HG03565 (cell line): ENCODE data around the gene E2F6.

ENCODE experiments used
- ATAC-seq: cut with Tn5 transposase; IDR thresholded peaks from one replicate; pipeline ENCODE4 v1.9.1; 2021; ENCODE audit warnings: mild to moderate bottlenecking, moderate library complexity; ENCODE audit not compliant: unreplicated experiment

The E2F6 gene

GRCh38 chr2:11465485-11466306, at the start of gene E2F6:
Gene E2F6 (minus strand): TSS chr2:11466161. CDS start chr2:11465879, 282 bp downstream.
- peak; percentile 63 for ATAC-seq

DNA sequence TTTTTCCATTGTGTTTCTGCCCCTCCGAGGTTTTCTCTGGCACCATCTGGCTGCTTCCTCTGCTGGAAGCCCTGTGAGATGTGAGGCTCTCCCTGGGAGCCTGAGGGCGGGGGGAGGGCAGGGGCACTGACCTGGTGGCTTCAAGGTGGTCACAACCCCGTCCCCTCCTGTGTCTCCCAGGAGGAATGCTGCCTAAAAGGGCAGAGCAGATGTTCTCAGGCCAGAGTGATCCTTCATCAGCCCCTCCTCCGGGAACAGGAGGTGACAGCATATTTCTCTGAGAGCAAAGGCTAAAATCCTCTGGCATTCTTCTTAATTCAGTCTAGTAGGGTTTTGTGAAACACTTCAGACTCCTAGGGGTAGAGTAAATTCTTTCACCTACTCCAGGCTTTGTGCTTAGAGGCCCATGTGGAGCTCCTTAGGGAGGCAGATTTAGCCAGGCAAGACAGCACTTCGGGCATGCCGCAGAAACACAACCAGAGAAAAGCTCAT, 49.6 kb upstream of the E2F6 start:
- ATAC-seq = no peak

DNA sequence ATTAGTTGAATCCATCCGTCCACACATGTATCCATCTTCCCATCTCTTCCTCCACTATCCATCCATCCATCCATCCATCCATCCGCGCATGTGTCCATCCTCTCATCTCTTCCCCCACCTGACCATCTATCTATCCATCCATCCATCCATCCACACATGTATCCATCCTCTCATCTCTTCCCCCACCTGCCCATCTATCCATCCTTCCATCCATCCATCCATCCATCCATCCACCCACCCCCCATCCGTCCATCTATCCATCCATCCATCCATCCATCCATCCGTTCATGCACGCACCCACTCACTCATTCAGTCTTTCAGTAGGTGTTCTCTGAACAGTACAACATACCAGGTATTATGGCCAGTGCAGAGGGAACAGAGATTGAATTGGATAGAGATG, 48.9 kb upstream of the E2F6 start:
- no peak for ATAC-seq

- no peak for ATAC-seq
Measured at GRCh38 chr2:11514081-11514730, 48.2 kb upstream of the E2F6 start.

DNA sequence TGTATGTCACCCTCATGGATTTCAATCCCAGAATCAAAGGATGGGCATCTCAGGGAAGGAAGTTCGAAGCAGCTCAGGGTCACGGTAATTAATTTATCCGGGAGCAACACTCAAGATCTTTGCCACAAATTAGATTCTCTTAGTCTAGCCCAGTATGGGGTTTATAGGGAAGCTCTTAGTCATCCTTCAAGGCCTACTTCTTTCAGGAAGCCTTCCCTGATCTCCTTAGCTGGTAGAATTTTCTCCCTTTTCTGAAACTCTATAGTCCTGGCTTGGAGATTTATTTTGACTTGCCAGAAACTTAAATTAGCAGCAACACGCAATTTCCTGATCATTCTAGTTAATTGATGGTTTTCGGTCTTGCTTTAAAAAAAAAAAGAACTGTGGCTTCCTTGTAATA, 47.4 kb upstream of the E2F6 start:
- ATAC-seq = no peak

- no peak for ATAC-seq
Measured at GRCh38 chr2:11512431-11512830, 46.5 kb upstream of the E2F6 start.

- ATAC-seq = no peak
Measured at GRCh38 chr2:11509657-11510360, 43.8 kb upstream of the E2F6 start.

DNA sequence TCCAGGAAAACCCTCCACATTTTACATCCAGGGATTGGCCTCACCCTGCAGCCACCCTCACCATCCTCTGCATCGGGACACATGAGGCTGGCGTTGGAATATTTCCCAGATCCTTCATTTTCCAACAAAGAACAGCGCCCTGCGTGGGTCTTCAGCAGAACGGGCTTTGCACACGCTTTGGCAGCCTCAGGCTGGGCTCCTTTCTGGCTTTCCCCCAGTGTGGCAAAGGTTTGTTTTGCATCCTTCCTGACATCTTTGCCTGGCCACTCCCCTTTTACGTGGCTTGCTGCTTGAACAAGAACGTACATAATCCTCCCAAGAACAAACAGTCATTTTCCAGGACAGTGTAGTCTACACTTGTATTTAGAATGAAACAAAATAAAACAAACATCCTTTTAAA, 42.3 kb upstream of the E2F6 start:
- ATAC-seq = no peak

DNA sequence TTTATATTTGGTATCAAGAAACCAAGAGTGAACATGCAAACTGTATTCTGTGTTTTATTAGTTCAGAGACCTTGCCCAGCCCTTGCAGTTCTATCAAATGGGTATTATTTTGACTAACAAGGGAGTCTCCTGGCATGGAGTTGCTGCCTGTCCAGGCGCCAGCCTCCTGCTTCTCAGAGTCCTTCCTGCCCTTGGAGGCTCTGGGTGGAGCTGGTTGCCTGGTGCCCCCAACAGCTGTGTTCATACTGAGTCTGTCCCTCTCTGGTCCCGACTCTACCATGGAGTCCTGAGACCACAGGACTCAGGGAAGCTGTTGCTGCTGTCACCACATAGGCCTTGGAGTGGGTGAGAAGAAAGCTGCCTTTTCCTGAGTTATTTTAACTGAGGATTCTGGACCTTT, 41.6 kb upstream of the E2F6 start:
- no peak for ATAC-seq

GRCh38 chr2:11506611-11506969, 40.6 kb upstream of the E2F6 start:
- ATAC-seq = no peak

DNA sequence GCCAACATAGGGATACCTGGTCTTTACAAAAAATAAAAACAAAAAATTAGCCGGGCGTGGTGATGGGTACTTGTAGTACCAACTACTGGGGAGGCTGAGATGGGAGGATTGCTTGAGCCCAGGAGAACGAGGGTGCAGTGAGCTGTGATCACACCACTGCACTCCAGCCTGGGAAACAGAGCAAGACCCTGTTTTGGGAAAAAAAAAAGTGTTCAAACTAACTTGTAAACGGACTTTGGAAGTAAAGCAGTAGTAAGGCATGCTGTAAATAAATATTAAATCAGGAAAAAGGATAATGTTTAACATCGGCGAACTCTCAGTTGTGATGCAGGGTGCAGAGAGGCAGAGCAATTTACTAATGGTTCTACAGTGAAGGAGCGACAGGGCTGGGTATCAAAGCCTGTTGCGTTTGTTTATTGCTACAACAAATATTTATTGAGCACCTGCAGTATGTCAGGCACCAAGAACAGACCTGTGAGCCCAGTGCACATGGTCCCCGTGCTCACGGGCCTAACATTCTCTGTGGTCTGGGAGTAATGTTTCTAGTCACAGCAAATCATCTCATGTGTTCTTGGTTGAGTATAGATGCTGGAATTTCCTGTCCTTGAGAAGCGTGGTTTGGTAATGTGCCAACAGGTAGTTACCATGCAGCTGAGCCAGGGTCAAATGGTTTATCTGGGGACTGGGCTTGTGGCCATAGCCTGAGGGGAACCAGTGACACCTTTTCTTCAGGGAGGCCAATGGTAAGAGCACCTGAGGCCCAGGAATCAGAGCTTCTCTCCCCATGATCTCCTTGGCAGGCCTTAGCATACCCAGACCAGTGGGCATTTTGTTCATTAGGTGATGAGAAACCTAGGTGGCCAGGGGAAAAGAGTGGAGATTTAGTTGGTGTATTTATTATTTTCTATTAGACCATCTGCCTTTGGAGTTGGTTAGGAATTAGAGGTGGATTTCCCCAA, 40.0 kb upstream of the E2F6 start:
- peak; percentile 85 for ATAC-seq

DNA sequence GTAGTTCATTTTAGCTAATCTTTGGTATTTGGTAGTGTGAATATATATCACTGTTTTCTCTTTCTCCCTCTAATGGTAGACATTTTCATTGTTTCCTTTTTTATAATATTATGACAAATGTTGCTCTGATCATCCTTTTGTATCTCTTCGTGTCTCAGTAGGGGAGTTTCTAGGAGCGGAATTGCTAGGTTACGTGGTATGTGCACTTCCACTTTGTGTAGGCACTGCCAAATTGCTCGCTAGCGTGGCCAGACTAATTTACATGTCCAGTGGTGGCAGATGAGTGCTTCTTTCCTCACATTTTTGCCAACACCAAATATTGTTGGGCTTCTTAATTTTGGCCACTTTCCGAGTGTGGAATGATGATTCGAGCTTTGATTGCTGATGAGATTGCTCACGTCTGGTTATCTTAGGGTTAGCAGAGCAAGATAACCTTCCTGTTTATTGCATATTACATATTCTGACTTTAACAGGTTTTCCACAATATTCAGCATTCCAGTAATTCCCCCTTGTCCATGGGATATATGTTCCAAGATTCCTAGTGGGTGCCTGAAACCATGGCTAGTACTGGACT, 37.5 kb upstream of the E2F6 start:
- no peak for ATAC-seq

DNA sequence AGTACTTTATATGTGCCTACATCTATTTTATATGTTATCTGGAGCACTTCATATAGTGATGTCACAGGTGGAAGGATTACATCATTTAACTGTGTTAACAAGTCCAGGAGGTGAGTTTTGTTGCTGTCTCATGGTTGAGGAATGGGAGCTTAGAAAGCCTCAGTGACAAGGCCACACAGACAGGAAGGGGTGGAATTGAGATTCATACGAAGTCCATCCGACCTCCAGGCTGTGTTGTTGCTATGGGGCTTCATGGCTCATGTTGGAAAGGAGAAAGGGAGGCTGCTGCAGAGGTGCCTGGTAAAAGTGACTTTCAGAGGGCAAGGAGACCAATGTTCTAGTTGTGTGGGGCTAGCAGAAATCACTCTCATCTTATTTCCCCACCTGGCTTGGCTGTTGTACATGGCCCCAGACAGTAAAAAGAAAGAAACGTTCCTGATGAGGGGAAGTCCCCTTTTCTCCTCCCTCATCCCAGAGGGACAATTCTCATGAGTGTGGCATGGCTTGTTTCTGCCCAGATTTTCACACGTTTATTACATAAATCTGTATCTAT, 36.9 kb upstream of the E2F6 start:
- no peak for ATAC-seq

- no peak for ATAC-seq
Measured at GRCh38 chr2:11500702-11501303, 34.8 kb upstream of the E2F6 start.

GRCh38 chr2:11499081-11499743, 33.3 kb upstream of the E2F6 start:
- no peak for ATAC-seq

- peak; percentile 81 for ATAC-seq
Measured at GRCh38 chr2:11498543-11499034, 32.6 kb upstream of the E2F6 start.

- ATAC-seq = no peak
Measured at GRCh38 chr2:11495844-11496681, 30.1 kb upstream of the E2F6 start.

DNA sequence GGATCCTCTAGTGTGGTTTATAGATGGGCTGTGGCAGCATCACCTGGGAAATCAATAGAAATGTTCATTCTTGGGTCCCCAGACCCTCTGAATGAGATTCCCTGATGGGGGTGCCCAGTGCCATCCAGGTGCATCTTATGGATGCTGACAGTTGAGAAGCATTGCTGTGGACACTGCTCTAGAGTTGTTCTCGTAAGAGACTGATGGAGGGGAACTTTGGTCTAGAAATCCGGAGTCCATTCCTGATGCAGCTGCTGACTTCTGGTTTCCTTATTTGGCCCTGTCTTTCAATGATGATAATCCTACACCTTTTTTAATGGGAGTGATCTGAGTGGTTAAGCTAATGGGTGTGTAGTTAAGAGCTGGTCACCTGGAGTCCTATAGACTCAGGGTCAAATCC, 28.3 kb upstream of the E2F6 start:
- no peak for ATAC-seq
